ENCODE measurements around the gene RIMBP2. TPM values are rescaled to one million over a fixed set of nuclear protein-coding genes. Genes with fewer than 3 reads are reported as not detected.

RIMBP2 gene
- total RNA-seq, 1 donor from 2014 or later = not detected

GRCh38 chr12:130664772-130665171, 51.3 kb downstream of the RIMBP2 start:
- intact Hi-C loops (cut with micrococcal nuclease) = no loop called here
- Histone ChIP-seq H3K4me3 (no peak overlapping the region), H3K4me1 (no peaks in the 10 kb centered on the region), H3K27me3 (ENCODE audit: low read depth) (peaks cover 36% of the 10 kb centered on the region), H3K9me3 (replicated peaks) (peaks cover 18% of the 10 kb centered on the region), H3K27ac (replicated peaks) (no peak overlapping the region), H3K36me3 (no peaks in the 10 kb centered on the region)
- no peak for TF ChIP-seq CTCF (IDR thresholded peaks at IDR 0.05; ENCODE audit: borderline replicate concordance)
- DNase-seq = no peak

- no peak overlapping the region for H3K4me3 ChIP-seq
- no peaks in the 10 kb centered on the region for H3K36me3 ChIP-seq
- H3K4me1 ChIP-seq = no peaks in the 10 kb centered on the region
- no peak for TF ChIP-seq CTCF (IDR thresholded peaks at IDR 0.05; ENCODE audit: borderline replicate concordance)
- no peak for DNase-seq
- no peak overlapping the region for H3K27ac ChIP-seq (replicated peaks)
- peaks cover 18% of the 10 kb centered on the region for H3K9me3 ChIP-seq (replicated peaks)
- intact Hi-C loops (cut with micrococcal nuclease) = no loop called here
- peaks cover 36% of the 10 kb centered on the region for H3K27me3 ChIP-seq (ENCODE audit: low read depth)
Measured at GRCh38 chr12:130664252-130664651, 51.8 kb downstream of the RIMBP2 start.

GRCh38 chr12:130663514-130663913, 52.6 kb downstream of the RIMBP2 start:
- Histone ChIP-seq H3K36me3 (no peaks in the 10 kb centered on the region), H3K4me3 (no peak overlapping the region), H3K4me1 (no peaks in the 10 kb centered on the region), H3K9me3 (replicated peaks) (peaks cover 18% of the 10 kb centered on the region), H3K27me3 (ENCODE audit: low read depth) (peaks cover 40% of the 10 kb centered on the region), H3K27ac (replicated peaks) (no peak overlapping the region)
- no peak for DNase-seq
- TF ChIP-seq CTCF (IDR thresholded peaks at IDR 0.05; ENCODE audit: borderline replicate concordance) = no peak
- intact Hi-C loops (cut with micrococcal nuclease) = no loop called here

- H3K9me3 ChIP-seq (replicated peaks) = peaks cover 5% of the 10 kb centered on the region
- H3K4me1 ChIP-seq = no peaks in the 10 kb centered on the region
- TF ChIP-seq CTCF (IDR thresholded peaks at IDR 0.05; ENCODE audit: borderline replicate concordance) = no peak
- no peak overlapping the region for H3K4me3 ChIP-seq
- DNase-seq = no peak
- peaks cover 50% of the 10 kb centered on the region for H3K27me3 ChIP-seq (ENCODE audit: low read depth)
- H3K36me3 ChIP-seq = no peaks in the 10 kb centered on the region
- no peak overlapping the region for H3K27ac ChIP-seq (replicated peaks)
- intact Hi-C loops (cut with micrococcal nuclease) = no loop called here
Measured at GRCh38 chr12:130661486-130662255, 54.4 kb downstream of the RIMBP2 start.

- H3K36me3 ChIP-seq = no peaks in the 10 kb centered on the region
- no peak for DNase-seq
- no peak overlapping the region for H3K27ac ChIP-seq (replicated peaks)
- H3K9me3 ChIP-seq (replicated peaks) = peaks cover 5% of the 10 kb centered on the region
- no peak overlapping the region for H3K4me3 ChIP-seq
- peaks cover 50% of the 10 kb centered on the region for H3K27me3 ChIP-seq (ENCODE audit: low read depth)
- no peak for TF ChIP-seq CTCF (IDR thresholded peaks at IDR 0.05; ENCODE audit: borderline replicate concordance)
- intact Hi-C loops (cut with micrococcal nuclease) = no loop called here
- no peaks in the 10 kb centered on the region for H3K4me1 ChIP-seq
Measured at GRCh38 chr12:130661059-130661458, 55.0 kb downstream of the RIMBP2 start.

Data from left ventricle myocardium inferior (tissue), 1 donor.